NCI-H774 (cell line): Measurements from ENCODE around the gene ANKRD13B.
A peak's percentile ranks its signal among the peaks of the same experiment; 100 is the strongest.

Experiments
- DNase-seq: peaks from one replicate; lab custom pipeline; 2025; lab: John Stamatoyannopoulos, UW

Gene ANKRD13B

DNA sequence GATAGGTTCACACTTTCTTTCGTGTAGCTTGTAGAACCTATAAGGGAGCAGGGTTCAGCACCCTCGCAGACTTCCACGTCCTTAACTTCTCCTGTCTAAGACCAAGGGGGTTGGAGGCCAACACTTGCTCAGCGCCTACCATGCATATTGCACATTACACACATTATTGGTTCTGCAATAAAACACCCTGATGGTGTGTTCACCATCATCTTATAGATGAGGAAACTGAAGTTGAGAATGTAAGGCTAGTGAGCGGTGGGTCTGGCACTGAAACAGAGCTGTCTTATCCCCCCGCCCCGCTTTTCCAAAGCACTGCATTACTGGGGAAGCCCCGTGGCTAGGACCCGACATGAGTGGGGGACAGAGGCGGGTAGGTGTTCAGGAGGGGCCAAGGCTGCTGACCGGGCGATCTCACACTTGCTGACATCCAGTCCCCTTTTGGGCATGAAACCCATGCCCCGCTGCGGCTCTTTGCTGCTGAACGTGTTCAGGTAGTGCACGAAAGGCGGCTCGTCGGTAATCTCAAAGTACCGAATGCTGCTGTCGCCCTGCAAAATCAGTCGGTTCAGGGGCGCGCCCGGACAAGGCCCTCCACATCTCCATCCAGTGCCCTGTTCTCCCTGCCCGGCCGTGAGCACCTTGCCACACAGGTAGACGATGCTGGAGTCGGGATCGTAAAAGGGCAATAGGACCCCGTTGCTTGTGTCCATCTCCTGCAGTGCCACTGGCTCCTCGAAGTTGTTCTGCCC lies 23.5 kb downstream of the ANKRD13B start:
- DNase-seq: no peak

DNA sequence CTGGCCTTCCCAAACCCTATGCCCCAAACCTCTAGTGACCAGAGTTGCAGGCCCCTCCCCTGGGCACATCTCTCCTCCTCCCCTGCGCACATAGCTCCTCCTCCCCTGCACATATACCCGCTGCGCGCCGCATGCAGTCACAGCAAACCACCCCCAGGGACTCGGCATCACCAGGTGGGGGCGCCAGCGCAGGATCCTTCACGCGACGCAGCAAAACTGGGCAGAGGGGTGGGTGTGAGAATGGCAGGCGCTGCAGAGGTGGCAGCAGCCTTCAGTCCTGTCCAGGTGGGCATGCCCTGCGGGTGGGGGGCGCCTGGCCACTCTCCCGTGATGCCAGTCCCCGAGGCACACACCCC lies 24.2 kb downstream of the ANKRD13B start:
- peak; percentile 86 for DNase-seq

DNA sequence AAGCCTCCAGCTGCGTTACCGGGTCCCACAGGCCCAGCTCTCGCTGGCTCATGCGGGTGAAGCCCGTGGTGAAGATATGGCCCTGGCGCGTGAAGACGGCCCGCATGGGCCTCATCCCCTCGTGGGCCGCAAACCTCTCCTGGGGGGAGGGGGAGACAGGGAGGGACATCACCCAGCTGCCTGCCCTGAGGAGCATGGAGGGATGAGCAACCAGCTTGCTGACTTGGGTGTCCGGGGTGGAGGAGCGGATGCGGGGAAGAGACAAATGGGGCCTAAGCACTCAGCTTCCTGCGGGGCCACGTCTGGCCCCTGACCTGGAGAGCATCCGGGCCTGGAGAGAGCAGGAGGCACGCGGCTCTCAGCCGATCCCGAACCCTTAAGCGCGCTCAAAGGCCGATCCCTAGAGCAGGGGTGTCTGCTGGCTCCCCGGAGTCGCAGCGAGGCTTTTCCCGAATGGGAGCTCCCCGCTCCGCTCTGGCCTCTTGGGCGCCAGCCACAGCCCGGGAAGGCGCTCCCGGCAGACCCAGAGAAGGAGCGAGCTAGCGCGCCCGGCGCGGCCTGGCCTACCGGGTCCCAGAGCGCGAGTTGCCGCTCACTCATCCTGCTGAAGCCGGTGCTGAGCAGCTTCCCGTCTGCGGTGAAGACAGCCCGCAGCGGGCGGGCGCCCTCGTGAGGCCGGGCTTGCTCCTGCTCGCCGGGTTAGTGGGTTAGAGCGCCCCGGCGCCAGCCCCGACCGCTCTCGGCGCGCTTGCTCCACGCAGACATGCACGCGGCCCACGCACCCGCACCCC lies 24.7 kb downstream of the ANKRD13B start:
- peak; percentile 71 for DNase-seq

DNA sequence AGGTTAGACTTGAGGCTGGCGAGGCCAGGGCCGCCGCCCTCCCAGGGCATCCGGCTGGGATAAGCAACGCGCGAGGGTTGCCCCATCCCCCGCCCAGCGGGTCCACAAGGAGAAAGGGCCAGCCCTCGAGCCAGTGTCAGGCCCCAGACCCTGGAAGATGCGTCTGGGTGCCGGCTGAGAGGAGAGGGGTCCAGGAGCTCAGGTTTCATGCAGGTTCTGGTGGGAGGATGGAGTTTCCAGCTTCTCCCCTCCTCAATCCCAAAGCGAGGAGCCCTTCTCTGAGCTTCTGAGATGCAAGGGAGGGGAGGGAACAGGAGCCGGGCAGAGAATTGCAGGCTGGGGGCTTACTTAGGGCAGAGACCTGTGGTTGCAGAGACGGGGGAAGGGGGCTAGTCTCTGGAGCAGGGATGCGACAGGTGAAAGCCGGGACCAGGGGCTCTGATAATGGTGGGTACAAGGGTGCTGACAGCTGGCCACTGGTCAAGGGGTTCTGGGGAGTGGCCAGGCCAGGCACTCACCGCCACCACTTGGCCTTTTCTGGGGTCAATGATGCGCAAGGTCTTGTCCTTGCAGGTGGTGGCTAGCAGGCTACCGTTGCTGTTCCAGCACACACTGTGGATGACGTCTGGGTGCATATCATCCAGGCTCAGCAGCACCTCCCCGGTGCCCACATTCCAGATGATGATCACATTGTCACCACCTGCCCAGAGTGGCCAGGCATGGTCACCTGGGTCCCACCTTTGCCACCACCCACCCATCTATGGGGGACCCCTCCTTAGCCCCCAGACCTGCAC lies 25.5 kb downstream of the ANKRD13B start:
- DNase-seq: no peak

DNA sequence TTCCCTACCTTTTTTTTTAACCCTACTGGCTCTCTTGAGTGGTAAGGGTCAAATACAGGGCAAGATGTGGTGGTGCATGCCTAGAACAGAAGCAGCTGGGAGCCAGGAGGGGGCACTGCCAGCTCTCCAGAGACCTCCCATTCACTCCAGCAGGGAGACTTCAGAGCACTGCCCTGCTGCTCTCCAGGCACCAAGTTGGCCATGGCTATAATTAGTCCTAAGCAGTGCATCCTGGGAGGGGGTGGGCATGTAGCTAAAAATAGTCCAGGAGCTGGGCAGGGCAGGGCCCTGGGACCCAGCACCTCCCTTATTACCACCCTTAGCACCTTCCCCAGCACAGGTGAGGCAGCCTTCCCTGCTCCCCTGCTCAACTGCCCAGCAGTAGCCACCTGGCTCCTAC lies 26.3 kb downstream of the ANKRD13B start:
- DNase-seq: no peak

DNA sequence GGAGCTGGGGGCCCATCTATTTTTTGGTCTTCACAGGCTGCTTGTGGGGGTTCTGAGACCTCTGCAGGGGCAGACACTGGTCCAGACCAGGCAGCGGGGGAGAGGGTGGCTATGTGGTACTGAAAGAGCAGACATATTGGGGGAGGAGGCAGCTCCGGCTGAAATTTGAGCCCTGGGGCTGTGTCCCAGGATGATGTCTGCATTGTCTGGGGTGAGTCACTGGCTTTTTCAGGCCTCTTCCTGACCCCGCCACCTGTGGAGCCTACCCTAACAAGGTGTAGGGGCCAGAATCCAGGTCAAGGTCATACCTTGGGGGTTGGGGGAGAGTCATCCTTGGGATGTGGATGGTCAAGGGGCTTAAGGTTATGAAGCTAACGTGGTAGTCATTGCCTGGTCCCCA lies 27.3 kb downstream of the ANKRD13B start:
- no peak for DNase-seq

DNA sequence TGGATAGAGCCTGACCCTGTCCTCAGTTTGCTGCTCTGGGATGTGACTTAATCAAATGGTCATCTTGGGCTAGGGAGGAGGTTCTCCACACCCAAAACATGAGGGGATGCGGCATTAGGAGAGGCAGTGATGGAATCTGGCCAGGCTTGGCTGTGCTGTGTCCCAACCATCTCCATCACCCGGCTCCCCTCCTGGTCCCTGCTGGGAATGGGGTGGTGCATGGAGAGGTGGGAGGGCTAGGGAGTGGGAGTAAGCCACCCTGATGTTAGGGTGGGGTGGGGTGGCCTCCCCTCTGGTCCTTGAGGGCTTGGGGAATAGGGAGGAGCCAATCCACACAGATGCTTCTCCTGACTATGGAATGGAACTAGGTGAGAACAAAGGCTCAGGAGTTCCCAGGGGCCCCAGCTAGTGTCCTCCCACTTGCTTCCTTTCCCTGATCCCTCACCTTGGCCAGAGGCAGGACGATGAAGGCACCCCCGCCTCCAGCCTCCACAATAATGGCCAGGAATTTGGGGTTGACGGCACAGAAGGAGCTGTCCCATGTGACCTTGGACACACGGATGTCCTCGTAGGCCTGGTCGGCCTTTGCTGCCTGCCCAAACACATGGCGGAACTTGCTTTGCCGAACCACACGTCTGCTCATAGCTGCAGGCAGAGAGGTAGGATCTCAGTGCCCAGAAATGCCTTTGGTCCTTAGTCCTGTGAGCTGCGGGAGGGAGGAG lies 28.0 kb downstream of the ANKRD13B start:
- DNase-seq: no peak

DNA sequence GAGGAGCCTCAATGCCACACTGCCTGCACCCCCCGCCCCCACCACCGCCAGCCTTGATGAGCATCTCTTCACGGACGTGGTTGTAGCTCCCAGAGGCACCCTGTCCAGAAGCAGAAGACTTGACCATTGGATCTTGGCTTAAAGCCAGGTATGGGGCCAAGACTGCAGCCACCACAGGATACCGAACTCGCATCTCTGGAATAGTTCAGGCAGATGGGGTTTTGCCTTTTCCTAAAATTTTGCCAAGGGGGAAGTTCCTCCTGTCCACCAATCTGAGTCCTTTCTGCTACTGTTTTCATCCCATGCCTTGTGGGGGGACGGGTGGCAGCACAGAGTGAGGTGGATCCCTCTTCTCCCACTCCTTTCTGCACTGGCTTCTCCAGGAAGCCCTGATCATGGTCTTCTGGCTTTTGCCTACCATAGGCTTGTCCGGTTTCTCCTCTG lies 28.8 kb downstream of the ANKRD13B start:
- DNase-seq: no peak

DNA sequence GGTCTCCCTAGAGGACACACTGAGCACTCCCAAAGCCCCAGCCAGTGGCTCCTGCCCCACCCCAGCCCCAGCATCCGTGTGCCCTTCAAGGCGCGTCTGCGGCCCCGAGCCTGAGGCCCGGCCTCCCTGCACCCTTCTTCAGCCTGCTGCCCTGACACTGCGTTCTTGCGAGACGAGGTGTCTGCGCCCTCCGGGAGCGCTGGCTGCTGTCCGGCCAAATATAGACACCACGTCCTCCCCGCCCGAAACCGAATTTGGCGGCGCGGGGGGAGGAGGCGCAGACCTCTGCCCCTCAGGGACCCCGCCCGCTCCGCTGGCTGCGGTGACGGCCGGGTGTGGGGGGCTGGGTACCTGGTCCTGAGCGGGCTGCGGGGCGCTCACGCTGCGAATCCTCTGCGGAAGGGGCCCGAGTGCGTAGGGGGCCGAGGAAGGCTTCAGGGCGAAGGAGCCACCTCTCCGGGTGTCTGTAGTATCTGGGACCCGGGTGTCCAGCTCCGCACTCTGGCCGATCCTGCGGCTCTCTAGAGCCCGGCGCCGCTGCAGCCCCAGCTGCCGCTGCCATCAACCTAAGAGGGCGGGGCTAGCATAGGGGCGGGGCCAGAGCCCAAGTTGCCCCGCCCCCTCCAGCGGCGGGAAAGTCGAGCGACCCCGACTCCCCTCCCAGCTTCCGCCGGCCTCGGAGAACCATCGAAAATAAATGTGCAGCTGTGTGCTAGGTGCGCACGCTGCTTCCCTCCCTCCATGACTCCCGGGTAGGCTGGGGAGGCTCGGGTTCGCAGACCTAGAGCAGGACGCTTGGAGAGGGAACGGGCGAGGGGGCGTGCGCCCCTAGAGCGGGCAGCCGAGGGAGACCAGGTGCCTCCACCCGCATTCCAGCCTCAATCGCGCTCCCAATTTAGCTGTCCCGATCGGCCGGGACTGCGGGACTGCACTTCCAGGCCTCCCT lies 29.7 kb downstream of the ANKRD13B start, which contains the start of gene CORO6:
Gene CORO6 (minus strand): TSS at position 576 of the 946 bp plus-strand sequence. CDS start 1,491 bp downstream, outside the sequence.
- peak; percentile 42 for DNase-seq

DNA sequence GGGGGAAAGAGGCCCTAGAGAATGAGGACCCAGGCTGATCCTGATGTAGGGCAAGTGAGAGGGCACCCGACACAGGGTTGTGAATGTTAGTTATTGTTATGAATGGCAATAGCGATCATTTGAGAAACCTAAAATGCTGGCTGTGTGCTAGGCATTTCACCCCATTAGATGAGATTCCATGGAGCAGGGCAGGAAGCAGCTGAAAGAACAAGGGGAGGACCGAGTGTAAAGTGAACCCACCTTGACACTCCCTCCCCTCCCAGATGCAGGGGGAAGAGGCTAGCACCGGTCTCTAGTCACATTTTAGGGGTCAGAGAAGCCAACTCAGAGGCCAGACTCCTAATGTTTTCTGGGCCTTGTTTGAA lies 30.3 kb downstream of the ANKRD13B start:
- DNase-seq: no peak

DNA sequence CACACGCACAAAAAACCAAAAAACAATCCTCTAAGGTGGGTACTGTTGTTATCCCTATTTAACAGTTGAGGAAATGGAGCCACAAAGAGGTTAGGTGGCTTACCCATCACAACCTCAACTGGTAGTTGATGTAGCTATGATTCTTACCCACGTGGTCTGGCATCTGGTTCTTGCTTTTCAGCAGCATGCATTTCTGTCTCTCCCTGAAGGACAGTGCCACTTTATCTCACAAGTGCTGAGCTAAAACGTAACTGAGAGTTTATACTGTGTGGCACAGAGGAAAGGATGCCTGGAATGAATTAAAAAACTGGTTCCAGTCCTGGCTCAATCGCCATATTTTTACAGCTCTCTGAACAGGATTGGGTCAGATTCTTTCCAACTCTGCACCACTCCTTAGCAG lies 31.7 kb downstream of the ANKRD13B start:
- DNase-seq: no peak

DNA sequence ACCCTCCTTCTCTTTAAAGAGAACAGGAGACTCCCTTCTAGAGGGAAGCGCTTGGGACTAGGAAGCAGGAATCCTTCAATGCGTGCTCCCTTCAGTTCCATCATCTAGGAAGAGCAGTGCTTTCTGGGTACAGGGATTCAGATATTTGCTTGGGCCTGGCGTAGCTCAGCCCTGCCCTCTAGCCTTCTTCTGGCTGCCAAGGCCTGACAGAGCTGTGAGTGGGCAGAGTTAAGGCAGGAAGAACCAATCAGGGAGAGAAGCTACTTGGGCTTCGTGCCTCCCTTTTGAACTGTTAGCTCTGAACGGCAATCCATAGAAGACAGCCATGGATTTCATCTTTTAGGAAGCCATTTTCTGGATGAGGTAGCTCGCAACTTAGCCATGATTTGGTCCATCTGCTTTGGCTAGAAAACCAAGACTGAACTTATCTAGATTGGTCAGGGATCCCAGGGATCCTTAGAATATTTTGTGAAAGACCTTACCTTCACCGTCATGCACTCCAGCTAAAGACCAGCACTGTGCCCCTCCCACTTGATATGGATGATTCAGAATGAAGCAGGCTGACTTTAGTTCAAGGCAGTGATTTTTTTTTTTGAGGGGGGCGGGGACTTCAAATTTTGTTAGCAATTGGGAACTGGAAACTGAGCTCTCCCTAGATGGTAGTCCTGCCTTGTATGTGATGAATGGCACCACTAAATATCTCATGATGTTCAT lies 32.3 kb downstream of the ANKRD13B start:
- DNase-seq: no peak

DNA sequence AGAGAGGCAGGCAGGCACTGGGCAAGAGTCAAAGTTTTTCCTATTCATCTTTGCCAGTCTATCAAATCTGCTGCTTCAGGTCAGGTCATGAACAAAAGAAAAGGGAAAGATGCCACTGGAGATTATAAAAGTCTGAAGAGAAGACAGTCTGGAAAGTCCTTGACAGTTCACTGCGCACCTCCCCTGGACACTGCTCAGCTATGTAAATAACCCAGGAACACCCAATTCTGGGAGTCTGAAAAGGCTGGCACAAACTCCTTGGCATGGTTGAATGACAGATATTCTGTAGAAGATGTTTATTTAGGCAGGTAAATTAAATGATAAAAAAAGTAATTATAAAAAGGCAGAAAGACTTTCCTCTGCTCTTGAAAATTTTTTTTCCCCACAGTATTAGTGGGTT lies 35.0 kb downstream of the ANKRD13B start:
- DNase-seq: no peak

DNA sequence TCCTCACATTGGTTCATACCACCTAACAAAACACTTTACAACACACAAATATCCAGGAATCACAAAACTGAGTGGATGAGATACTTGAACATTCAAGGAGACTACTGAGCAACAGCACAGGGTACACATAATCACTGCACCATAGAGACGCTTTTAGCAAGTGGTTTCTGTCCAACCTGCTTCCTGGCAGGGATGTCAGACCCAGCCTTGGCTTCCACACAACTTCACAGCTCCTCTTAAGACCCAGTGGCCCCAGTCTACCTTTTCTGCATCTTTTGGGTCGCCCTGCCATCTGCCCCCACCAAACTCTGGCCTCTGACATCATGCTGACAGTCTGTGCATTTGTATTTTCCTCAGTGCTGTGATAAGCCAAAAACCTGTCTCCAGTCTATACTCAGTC lies 35.7 kb downstream of the ANKRD13B start:
- DNase-seq: no peak

DNA sequence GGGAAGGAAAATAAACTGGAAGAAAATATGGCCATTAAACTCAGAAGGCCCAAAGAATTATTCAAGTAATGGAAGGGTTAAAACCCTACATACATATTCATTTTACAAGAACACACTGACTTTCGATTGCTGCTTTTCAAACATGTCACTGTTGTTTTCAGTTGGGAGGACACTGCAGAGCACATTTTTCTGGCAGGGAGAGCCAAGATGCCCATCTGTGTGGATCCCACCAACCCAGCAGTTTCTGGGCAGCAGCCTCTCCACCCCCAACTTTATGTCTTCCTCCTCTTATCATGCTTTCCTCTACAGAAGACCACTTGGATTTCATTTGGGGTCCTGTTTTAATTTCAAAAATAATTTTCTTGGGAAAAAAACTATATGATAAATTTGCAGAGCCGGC lies 36.9 kb downstream of the ANKRD13B start:
- no peak for DNase-seq

DNA sequence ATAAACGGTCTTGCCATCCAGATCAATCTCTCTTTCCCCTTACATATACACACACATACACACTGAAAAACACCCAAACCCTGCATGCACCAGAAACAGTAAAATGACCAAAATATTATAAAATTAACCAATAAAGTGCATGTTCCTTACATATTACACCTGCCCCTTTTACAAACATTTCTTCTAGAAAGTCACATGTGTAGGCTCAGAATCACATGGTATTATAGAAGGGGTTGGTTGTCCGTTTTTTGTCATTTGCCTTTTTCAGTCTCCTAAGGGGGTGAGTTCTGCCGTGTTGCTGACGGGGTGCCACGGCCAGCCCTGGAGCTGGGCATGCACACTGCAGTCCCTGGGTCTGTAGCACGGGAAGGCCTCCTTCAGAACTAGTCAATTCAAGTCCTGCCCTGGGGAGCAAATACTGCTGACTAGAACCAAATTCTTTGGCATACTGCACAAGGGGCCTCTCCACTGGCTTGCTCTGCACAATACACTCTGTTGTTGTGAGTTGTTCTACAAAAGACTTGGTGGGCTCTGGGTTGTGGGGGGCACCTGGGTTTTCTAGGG lies 37.8 kb downstream of the ANKRD13B start:
- no peak for DNase-seq

DNA sequence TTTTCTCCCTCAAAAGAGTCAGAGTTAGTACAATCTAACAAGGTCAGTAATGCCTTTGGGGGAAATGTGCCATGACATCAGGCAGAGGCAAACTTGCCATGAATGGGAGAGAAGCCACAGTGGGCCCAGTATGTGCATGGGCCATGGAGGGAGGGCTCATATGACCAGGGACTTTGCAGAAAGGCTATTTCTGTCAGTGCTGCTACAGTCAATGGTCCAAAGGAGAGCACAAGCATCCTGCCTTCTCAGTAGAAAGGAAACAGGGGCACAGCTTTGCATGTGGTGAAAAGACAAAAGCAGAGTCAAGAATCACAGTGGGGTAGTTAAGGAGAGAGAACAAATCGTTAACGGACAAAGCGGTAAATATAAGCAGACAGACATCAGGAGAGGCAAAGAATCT lies 41.0 kb downstream of the ANKRD13B start:
- no peak for DNase-seq

DNA sequence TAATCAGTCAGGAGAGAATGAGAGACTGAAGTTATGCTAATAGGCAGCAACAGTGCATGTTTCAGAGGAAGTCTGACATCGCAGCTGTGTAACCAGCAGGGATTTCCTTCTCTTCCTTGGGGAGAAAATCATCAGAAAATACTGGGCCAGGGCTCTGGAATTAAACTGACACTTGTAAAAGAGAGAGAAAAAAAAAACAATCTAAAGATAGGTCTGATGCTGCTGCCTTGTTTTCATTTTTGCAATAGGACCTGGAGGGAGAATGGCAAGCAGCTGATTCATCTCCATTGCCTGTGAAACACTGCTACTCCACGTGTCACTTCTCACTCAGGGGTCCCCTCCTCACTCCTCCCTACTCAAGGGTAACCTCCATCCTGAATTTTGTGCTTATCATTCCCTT lies 47.5 kb downstream of the ANKRD13B start:
- no peak for DNase-seq

DNA sequence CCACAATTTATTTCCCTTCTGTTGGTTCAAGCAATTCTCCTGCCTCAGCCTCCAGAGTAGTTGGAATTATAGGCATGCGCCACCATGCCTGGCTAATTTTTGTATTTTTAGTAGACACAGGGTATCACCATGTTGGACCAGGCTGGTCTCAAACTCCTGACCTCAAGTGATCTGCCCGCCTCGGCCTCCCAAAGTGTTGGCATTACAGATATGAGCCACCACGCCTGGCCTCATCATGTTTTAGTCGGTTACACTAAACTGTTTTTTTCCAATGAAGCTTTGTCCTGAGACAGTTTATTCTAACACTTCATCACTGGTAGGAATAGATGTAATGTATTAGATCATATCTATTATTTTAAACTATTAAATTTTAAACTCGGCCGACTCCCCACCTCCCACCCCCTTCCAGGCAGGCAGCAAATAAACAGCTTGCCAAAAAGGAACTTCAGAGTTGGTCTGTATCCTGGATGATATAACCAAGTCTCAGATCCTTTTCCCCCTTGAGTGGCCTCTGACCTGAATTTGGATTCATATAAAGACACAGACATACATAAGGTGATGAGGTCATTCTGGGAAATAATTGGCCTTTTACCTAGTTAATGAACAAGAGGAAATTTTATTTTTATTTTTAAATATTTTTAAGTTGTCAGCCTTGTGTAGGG lies 48.2 kb downstream of the ANKRD13B start:
- no peak for DNase-seq
